Mesothelial cell of epicardium (in vitro differentiated cells): Measurements from ENCODE around the gene LOXL4. TPM values are rescaled to one million over a fixed set of nuclear protein-coding genes. Genes with fewer than 3 reads are reported as not detected.

Experiments used
- DNase-seq, 2 experiments: peaks; one replicate each; pipeline ENCODE4 v3.0.0; 2021; ENCODE audit warnings: low spot score in 2 of 2; ENCODE audit not compliant: unreplicated experiment in 2 of 2
- H3K27ac Mint-ChIP-seq: 2 replicates; pipeline ENCODE4 v1.8.0; 2021; ENCODE audit warnings: mixed read lengths
- H3K27me3 Mint-ChIP-seq: 2 replicates; pipeline ENCODE4 v1.8.0; 2021; ENCODE audit warnings: low read depth, mixed read lengths
- H3K36me3 Mint-ChIP-seq: 2 replicates; pipeline ENCODE4 v1.8.0; 2021; ENCODE audit warnings: mixed read lengths
- H3K4me1 Mint-ChIP-seq: 2 replicates; pipeline ENCODE4 v1.8.0; 2021; ENCODE audit warnings: mixed read lengths
- H3K4me3 Mint-ChIP-seq: 2 replicates; pipeline ENCODE4 v1.8.0; 2021; ENCODE audit warnings: mild to moderate bottlenecking, moderate library complexity, mixed read lengths
- H3K9me3 Mint-ChIP-seq: 2 replicates; pipeline ENCODE4 v1.8.0; 2021; ENCODE audit warnings: mixed read lengths
- CTCF ChIP-seq: fragments of 200-600 bp; sonication (generic); IDR thresholded peaks from one replicate; pipeline ENCODE4 v1.5.0; 2021; ENCODE audit warnings: antibody characterized with exemption; ENCODE audit not compliant: unreplicated experiment
- total RNA-seq: library from RNA; stranded (reverse); gene quantifications from 3 replicates; pipeline ENCODE4 v1.2.1, GENCODE V29; 2021

LOXL4 gene
- total RNA-seq, 1 donor from 2014 or later: 7.9 TPM

GRCh38 chr10:98307916-98308541 is 40.0 kb upstream of the LOXL4 start:
- H3K27me3 Mint-ChIP-seq: peaks cover 19% of the 10 kb centered on the region
- peaks cover 16% of the 10 kb centered on the region for H3K4me1 Mint-ChIP-seq
- TF ChIP-seq CTCF: no peak
- no peak overlapping the region for H3K4me3 Mint-ChIP-seq
- no peak overlapping the region for H3K27ac Mint-ChIP-seq
- peaks cover 3% of the 10 kb centered on the region for H3K9me3 Mint-ChIP-seq
- no peaks in the 10 kb centered on the region for H3K36me3 Mint-ChIP-seq
- DNase-seq: no peak

GRCh38 chr10:98306501-98306900 is 38.5 kb upstream of the LOXL4 start:
- DNase-seq: no peak
- TF ChIP-seq CTCF: no peak
- Mint-ChIP-seq H3K4me1 (peaks cover 16% of the 10 kb centered on the region), H3K9me3 (peaks cover 3% of the 10 kb centered on the region), H3K4me3 (no peak overlapping the region), H3K36me3 (no peaks in the 10 kb centered on the region), H3K27me3 (peaks cover 29% of the 10 kb centered on the region), H3K27ac (no peak overlapping the region)

GRCh38 chr10:98303569-98303968 is 35.6 kb upstream of the LOXL4 start:
- Mint-ChIP-seq H3K4me1 (peaks cover 5% of the 10 kb centered on the region), H3K27me3 (peaks cover 45% of the 10 kb centered on the region), H3K4me3 (no peak overlapping the region), H3K36me3 (no peaks in the 10 kb centered on the region), H3K27ac (no peak overlapping the region), H3K9me3 (peaks cover 3% of the 10 kb centered on the region)
- no peak for TF ChIP-seq CTCF
- no peak for DNase-seq

- H3K27ac Mint-ChIP-seq: no peak overlapping the region
- no peak for TF ChIP-seq CTCF
- no peaks in the 10 kb centered on the region for H3K36me3 Mint-ChIP-seq
- peaks cover 45% of the 10 kb centered on the region for H3K27me3 Mint-ChIP-seq
- no peaks in the 10 kb centered on the region for H3K4me1 Mint-ChIP-seq
- no peak for DNase-seq
- H3K9me3 Mint-ChIP-seq: peaks cover 3% of the 10 kb centered on the region
- no peak overlapping the region for H3K4me3 Mint-ChIP-seq
Observed at GRCh38 chr10:98302741-98303365, 34.9 kb upstream of the LOXL4 start.

GRCh38 chr10:98301664-98302319 is 33.8 kb upstream of the LOXL4 start:
- peaks cover 2% of the 10 kb centered on the region for H3K4me1 Mint-ChIP-seq

More at GRCh38 chr10:98301664-98302319, 33.8 kb upstream of the LOXL4 start:
- H3K36me3 Mint-ChIP-seq: no peaks in the 10 kb centered on the region
- peaks cover 45% of the 10 kb centered on the region for H3K27me3 Mint-ChIP-seq
- no peak for TF ChIP-seq CTCF
- DNase-seq: no peak
- no peak overlapping the region for H3K4me3 Mint-ChIP-seq
- H3K27ac Mint-ChIP-seq: no peak overlapping the region
- H3K9me3 Mint-ChIP-seq: peaks cover 3% of the 10 kb centered on the region
